ENCODE results near the gene CLCN2.

The CLCN2 gene

GRCh38 chr3:184333190-184333589 is 28.2 kb downstream of the CLCN2 start:
- H3K9ac ChIP-seq (ENCODE audit: low read length) = no peak overlapping the region
- no peaks in the 10 kb centered on the region for H3K9me2 ChIP-seq (ENCODE audit: low read depth, low read length)
- H3K79me2 ChIP-seq (ENCODE audit: insufficient read depth, low read length) = no peaks in the 10 kb centered on the region
- no peak overlapping the region for H3K4me3 ChIP-seq (ENCODE audit: low read depth, low read length, poor library complexity, severe bottlenecking)
- TF ChIP-seq CTCF (IDR thresholded peaks at IDR 0.05; ENCODE audit: low read length) (no peak), EZH2 (IDR thresholded peaks at IDR 0.05; ENCODE audit: borderline replicate concordance, low read length) (no peak)
- H3K4me2 ChIP-seq (ENCODE audit: low read length) = no peak overlapping the region
- H3K4me1 ChIP-seq (ENCODE audit: insufficient read depth, low read length, severe bottlenecking) = peaks cover 16% of the 10 kb centered on the region
- H4K20me1 ChIP-seq (ENCODE audit: insufficient read depth, low read length) = no peaks in the 10 kb centered on the region
- H2AFZ ChIP-seq (ENCODE audit: low read length) = no peak overlapping the region
- no peaks in the 10 kb centered on the region for H3K27me3 ChIP-seq (ENCODE audit: insufficient read depth, low read length)
- no peaks in the 10 kb centered on the region for H3K9me3 ChIP-seq (ENCODE audit: low read length)
- peaks cover 19% of the 10 kb centered on the region; the same call in 1 of the 2 replicates for H3F3A ChIP-seq (ENCODE audit: insufficient read depth, low read length)
- H3K36me3 ChIP-seq (ENCODE audit: insufficient read depth, low read length) = peaks cover 71% of the 10 kb centered on the region
- no peak overlapping the region for H3K27ac ChIP-seq (ENCODE audit: low read depth, low read length, poor library complexity, severe bottlenecking)

- no peak overlapping the region for H3K4me2 ChIP-seq (ENCODE audit: low read length)
- H3K79me2 ChIP-seq (ENCODE audit: insufficient read depth, low read length) = no peaks in the 10 kb centered on the region
- H3K9me2 ChIP-seq (ENCODE audit: low read depth, low read length) = no peaks in the 10 kb centered on the region
- peaks cover 16% of the 10 kb centered on the region for H3K4me1 ChIP-seq (ENCODE audit: insufficient read depth, low read length, severe bottlenecking)
- H3F3A ChIP-seq (ENCODE audit: insufficient read depth, low read length) = peaks cover 19% of the 10 kb centered on the region; the same call in 1 of the 2 replicates
- H3K27me3 ChIP-seq (ENCODE audit: insufficient read depth, low read length) = no peaks in the 10 kb centered on the region
- H3K9ac ChIP-seq (ENCODE audit: low read length) = no peak overlapping the region
- no peaks in the 10 kb centered on the region for H3K9me3 ChIP-seq (ENCODE audit: low read length)
- H3K36me3 ChIP-seq (ENCODE audit: insufficient read depth, low read length) = peaks cover 78% of the 10 kb centered on the region
- no peak overlapping the region for H3K27ac ChIP-seq (ENCODE audit: low read depth, low read length, poor library complexity, severe bottlenecking)
- no peaks in the 10 kb centered on the region for H4K20me1 ChIP-seq (ENCODE audit: insufficient read depth, low read length)
- TF ChIP-seq CTCF (IDR thresholded peaks at IDR 0.05; ENCODE audit: low read length) (no peak), EZH2 (IDR thresholded peaks at IDR 0.05; ENCODE audit: borderline replicate concordance, low read length) (no peak)
- H3K4me3 ChIP-seq (ENCODE audit: low read depth, low read length, poor library complexity, severe bottlenecking) = no peak overlapping the region
- H2AFZ ChIP-seq (ENCODE audit: low read length) = no peak overlapping the region
Observed at GRCh38 chr3:184332370-184333090, 28.9 kb downstream of the CLCN2 start.

GRCh38 chr3:184328516-184328915 is 32.9 kb downstream of the CLCN2 start:
- TF ChIP-seq CTCF (IDR thresholded peaks at IDR 0.05; ENCODE audit: low read length) (no peak), EZH2 (IDR thresholded peaks at IDR 0.05; ENCODE audit: borderline replicate concordance, low read length) (no peak)
- Histone ChIP-seq H3K79me2 (ENCODE audit: insufficient read depth, low read length) (no peaks in the 10 kb centered on the region), H3K4me1 (ENCODE audit: insufficient read depth, low read length, severe bottlenecking) (no peaks in the 10 kb centered on the region), H3K9me2 (ENCODE audit: low read depth, low read length) (no peaks in the 10 kb centered on the region), H3K4me2 (ENCODE audit: low read length) (no peak overlapping the region), H3K27me3 (ENCODE audit: insufficient read depth, low read length) (no peaks in the 10 kb centered on the region), H3F3A (ENCODE audit: insufficient read depth, low read length) (0 out of 2 replicates have a peak, but pooled peaks cover 4% of the 10 kb centered on the region), H3K4me3 (ENCODE audit: low read depth, low read length, poor library complexity, severe bottlenecking) (no peak overlapping the region), H3K27ac (ENCODE audit: low read depth, low read length, poor library complexity, severe bottlenecking) (no peak overlapping the region), H2AFZ (ENCODE audit: low read length) (no peak overlapping the region), H3K9me3 (ENCODE audit: low read length) (no peaks in the 10 kb centered on the region), H3K9ac (ENCODE audit: low read length) (no peak overlapping the region), H3K36me3 (ENCODE audit: insufficient read depth, low read length) (peaks cover 98% of the 10 kb centered on the region), H4K20me1 (ENCODE audit: insufficient read depth, low read length) (no peaks in the 10 kb centered on the region)

Measured in OCI-LY1 (cell line).